K562 (cell line): ENCODE data around the gene RALY. TPM values are rescaled to one million over a fixed set of nuclear protein-coding genes. Genes with fewer than 3 reads are reported as not detected.

Experiments used
- ATAC-seq: fragments of 200-7000 bp; cut with Tn5 transposase; 3 replicates; pipeline ENCODE4 v1.9.1; 2020; ENCODE audit warnings: moderate library complexity
- BruUV-seq: library from RNA; stranded (reverse); fragments of 400-500 nt; replicated peaks from 2 replicates; lab custom pipeline; 2021; lab: Mats Ljungman, UMichigan
- CTCF ChIA-PET: fragments of 300-600 bp; formaldehyde crosslinking; extraction: SDS; loops from one replicate; lab custom pipeline; 2021; ENCODE audit warnings: low intra/inter-chr PET ratio; lab: Yijun Ruan, JAX
- POLR2A ChIA-PET: fragments of 300-600, 350-650 bp; sonication (Branson Sonifier 250); formaldehyde crosslinking; extraction: SDS; loops from one replicate; lab custom pipeline; 2021; ENCODE audit warnings: antibody characterized with exemption, inconsistent platforms; lab: Yijun Ruan, JAX
- DNase-seq, 4 experiments: peaks; one replicate each; pipeline versions ENCODE4 v3.0.0 to v3.0.0-alpha.2; 2011 to 2018; ENCODE audit warnings: low spot score in 3 of 4, mixed read lengths in 3 of 4; ENCODE audit errors: extremely low read depth in 1 of 4
- FAIRE-seq: peaks from 2 replicates; lab custom pipeline; 2011; peaks lifted over from hg19 to GRCh38; lab: Jason Lieb, UNC
- H2AFZ ChIP-seq: 2 replicates; pipeline ENCODE4 v1.6.0; 2011; ENCODE audit warnings: low read depth, low read length, control low read depth, inconsistent platforms
- H3K27ac ChIP-seq: fragments of 200-600 bp; 3 replicates; pipeline ENCODE4 v1.8.0; 2011; ENCODE audit warnings: low read depth, mild to moderate bottlenecking, control low read depth, inconsistent platforms, low read length, moderate library complexity, mixed read lengths; ENCODE audit errors: extremely low read depth
- H3K27me3 ChIP-seq, 2 experiments: fragments of 300-600 bp in 1 of 2; 2 replicates in 1 of 2; 3 replicates in 1 of 2; pipeline versions ENCODE4 v1.6.0 to v1.8.0; 2011; ENCODE audit warnings: inconsistent platforms in 2 of 2, low read length in 2 of 2, mild to moderate bottlenecking in 1 of 2, mixed read lengths in 1 of 2, moderate library complexity in 1 of 2; ENCODE audit not compliant: control insufficient read depth in 2 of 2, insufficient read depth in 2 of 2
- H3K36me3 ChIP-seq: fragments of 300-600 bp; 3 replicates; pipeline ENCODE4 v1.8.0; 2011; ENCODE audit warnings: mild to moderate bottlenecking, low read length, inconsistent platforms; ENCODE audit not compliant: control insufficient read depth, insufficient read depth
- H3K4me1 ChIP-seq, 2 experiments: fragments of 200-600 bp in 1 of 2; replicated peaks in 1 of 2; 2 replicates in 1 of 2; 3 replicates in 1 of 2; pipeline versions ENCODE4 v1.5.1 to v1.8.0; 2011; ENCODE audit warnings: inconsistent platforms in 2 of 2, low read length in 2 of 2, mild to moderate bottlenecking in 1 of 2, mixed read lengths in 1 of 2, moderate library complexity in 1 of 2; ENCODE audit not compliant: control insufficient read depth in 2 of 2, insufficient read depth in 2 of 2
- H3K4me2 ChIP-seq: 2 replicates; pipeline ENCODE4 v1.6.1; 2011; ENCODE audit warnings: low read length, control low read depth, inconsistent platforms, mixed read lengths; ENCODE audit not compliant: insufficient read depth
- H3K4me3 ChIP-seq: fragments of 200-600 bp; sonication (generic), shearing (Covaris generic); 2 replicates; pipeline ENCODE4 v1.5.1; 2016; ENCODE audit warnings: control low read depth, inconsistent platforms
- H3K79me2 ChIP-seq: fragments of 200-600 bp; 3 replicates; pipeline ENCODE4 v1.8.0; 2011; ENCODE audit warnings: low read length, inconsistent platforms; ENCODE audit not compliant: control insufficient read depth, insufficient read depth
- H3K9ac ChIP-seq, 2 experiments: 2 replicates each; pipeline versions ENCODE4 v1.6.0 to v1.6.1; 2011; ENCODE audit warnings: low read depth in 2 of 2, low read length in 2 of 2, control low read depth in 1 of 2, inconsistent platforms in 1 of 2, mild to moderate bottlenecking in 1 of 2, mixed read lengths in 1 of 2; ENCODE audit not compliant: insufficient read depth in 1 of 2
- H3K9me1 ChIP-seq: one replicate; pipeline ENCODE4 v1.6.0; 2011; ENCODE audit warnings: inconsistent platforms, mild to moderate bottlenecking, low read length, moderate library complexity; ENCODE audit not compliant: control insufficient read depth, insufficient read depth
- H3K9me3 ChIP-seq: replicated peaks from 2 replicates; pipeline ENCODE4 v1.5.1; 2011; ENCODE audit warnings: low read depth, low read length, inconsistent platforms; ENCODE audit not compliant: control insufficient read depth, insufficient read depth
- H4K20me1 ChIP-seq: replicated peaks from 2 replicates; pipeline ENCODE4 v1.6.1; 2011; ENCODE audit warnings: low read length, inconsistent platforms, mixed read lengths; ENCODE audit not compliant: control insufficient read depth, insufficient read depth
- BACH1 ChIP-seq: fragments of 200-800 bp; sonication (Bioruptor generic); IDR thresholded peaks from 2 replicates; pipeline ENCODE4 v1.6.1; 2016; ENCODE audit warnings: missing genetic modification characterization, missing compliant biosample characterization
- CLOCK ChIP-seq: fragments of 250-450 bp; sonication (Bioruptor Pico); IDR thresholded peaks from 2 replicates; pipeline ENCODE4 v1.4.0; 2020; ENCODE audit warnings: mild to moderate bottlenecking, moderate library complexity, borderline replicate concordance
- HIVEP1 ChIP-seq: fragments of 250-450 bp; sonication (Bioruptor Pico); IDR thresholded peaks from 2 replicates; pipeline ENCODE4 v1.4.0; 2020; ENCODE audit warnings: mild to moderate bottlenecking
- KLF6 ChIP-seq: fragments of 250-450 bp; sonication (Bioruptor Pico); IDR thresholded peaks from 2 replicates; pipeline ENCODE4 v1.4.0; 2020; ENCODE audit warnings: mild to moderate bottlenecking, moderate library complexity, borderline replicate concordance
- NELFE ChIP-seq: IDR thresholded peaks from 2 replicates; pipeline ENCODE4 v1.6.1; 2011; ENCODE audit warnings: mild to moderate bottlenecking; ENCODE audit not compliant: insufficient read depth, insufficient read length
- PHF8 ChIP-seq: fragments of 200-600 bp; sonication (generic); IDR thresholded peaks from 2 replicates; pipeline ENCODE4 v1.6.1; 2012; ENCODE audit warnings: mixed run types, mild to moderate bottlenecking, inconsistent platforms, low read length, moderate library complexity, borderline replicate concordance
- RAD51 ChIP-seq: fragments of 450-650 bp; IDR thresholded peaks from 2 replicates; pipeline ENCODE4 v1.7.1; 2016; ENCODE audit warnings: low read depth, mild to moderate bottlenecking, borderline replicate concordance
- RHOXF2B ChIP-seq: fragments of 250-450 bp; sonication (Bioruptor Pico); conservative IDR thresholded peaks from 2 replicates; pipeline ENCODE4 v1.5.1; 2021
- RNF2 ChIP-seq: sonication (generic); IDR thresholded peaks from 2 replicates; pipeline ENCODE4 v1.6.1; 2016
- TEAD4 ChIP-seq, 2 experiments: sonication (generic) in 1 of 2; formaldehyde crosslinking in 1 of 2; IDR thresholded peaks; 2 replicates each; pipeline versions ENCODE4 v1.6.1 to v1.8.0; 2012 to 2022; ENCODE audit warnings: borderline replicate concordance in 1 of 2, inconsistent platforms in 1 of 2, low read length in 1 of 2, mild to moderate bottlenecking in 1 of 2, missing genetic modification reagents in 1 of 2
- ZNF586 ChIP-seq: fragments of 450-650 bp; formaldehyde crosslinking; conservative IDR thresholded peaks from 2 replicates; pipeline ENCODE4 v1.4.0; 2020; ENCODE audit warnings: mild to moderate bottlenecking, moderate library complexity
- ZNF695 ChIP-seq: fragments of 450-650 bp; formaldehyde crosslinking; IDR thresholded peaks from 2 replicates; pipeline ENCODE4 v1.4.0; 2020; ENCODE audit warnings: mild to moderate bottlenecking, moderate library complexity
- WGBS: fragments of 100-300 bp; shearing (Covaris generic); methylation state at CpG from one replicate; pipeline ENCODE4 v1.1.6; 2016; ENCODE audit warnings: low coverage, mixed read lengths; ENCODE audit not compliant: insufficient coverage; ENCODE audit errors: missing lambda C conversion rate; 5-methylcytosine and 5-hydroxymethylcytosine counted together
- in situ Hi-C: fragments of 300-500 bp; cut with MboI; formaldehyde crosslinking; loops from 4 replicates; pipeline ENCODE4 v1.15.0; 2018; ENCODE audit warnings: inconsistent platforms, mixed read lengths
- intact Hi-C: fragments of 100-400 bp; cut with micrococcal nuclease; formaldehyde crosslinking; loops from 2 replicates; pipeline ENCODE4 v1.14.2; 2022
- polyA plus RNA-seq, 8 experiments: library from polyadenylated mRNA; depleted of rRNA in 4 of 8; stranded (reverse) in 5 of 8; unstranded in 3 of 8; fragments of >200 nt; fragmentation: Nextera tagmentation in 2 of 8; fragmentation: Illumina TruSeq in 1 of 8; extraction: Ambion mirVana in 2 of 8; extraction: Trizol in 1 of 8; gene quantifications; 2 replicates each; pipeline versions ENCODE4 v1.2.1 to v1.2.3, GENCODE V29; 2011 to 2014; ENCODE audit warnings: inconsistent platforms in 1 of 8, missing spikeins in 1 of 8
- total RNA-seq, 7 experiments: library from RNA; depleted of rRNA in 6 of 7; stranded (reverse); fragments of >200 nt in 6 of 7; fragmentation: Illumina TruSeq in 2 of 7; extraction: Trizol in 2 of 7; gene quantifications; 2 replicates each; pipeline versions ENCODE4 v1.2.1 to v1.2.3, GENCODE V29; 2011 to 2021; ENCODE audit warnings: low replicate concordance in 1 of 7

The RALY gene
- total and polyA plus RNA-seq, 9 of the 15 experiments (the other 6 are each of a cell fraction or from before 2014, with no cell fraction given) = 0.80 to 207 (median 128) TPM

DNA sequence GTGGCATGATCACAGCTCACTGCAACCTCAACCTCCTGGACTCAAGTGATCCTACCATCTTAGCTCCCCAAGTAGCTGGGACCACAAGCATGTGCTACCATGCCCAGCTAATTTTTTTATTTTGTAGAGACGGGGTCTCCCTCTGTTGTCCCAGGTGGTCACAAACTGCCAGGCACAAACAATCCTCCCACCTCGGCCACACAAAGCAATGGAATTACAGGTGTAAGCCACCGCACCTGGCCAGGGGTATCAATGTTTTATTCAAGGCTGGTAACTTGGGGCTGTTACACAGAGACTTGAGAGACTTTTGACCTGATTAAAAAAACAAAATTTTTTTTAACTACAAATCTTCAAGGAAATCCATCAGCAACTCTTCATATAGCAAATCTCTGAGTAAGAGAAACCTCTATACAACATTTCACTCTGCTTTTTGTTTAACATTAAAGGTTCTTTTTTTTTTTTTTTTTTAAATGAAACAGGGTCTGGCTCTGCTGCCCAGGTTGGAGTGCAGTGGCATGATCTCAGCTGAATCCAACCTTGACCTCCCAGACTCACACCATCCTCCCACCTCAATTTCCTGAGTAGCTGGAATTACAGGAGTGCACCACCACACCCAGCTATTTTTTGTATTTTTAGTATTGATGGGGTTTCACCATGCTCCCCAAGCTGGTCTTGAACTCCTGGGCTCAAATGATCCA, 112.4 kb downstream of the RALY start:
- H3K9me1 ChIP-seq = peaks cover 5% of the 10 kb centered on the region

More for the DNA sequence above, 112.4 kb downstream of the RALY start:
- 94% methylated on average over 3 of the region's 3 CpGs for WGBS
- ATAC-seq = no peak
- H3K9ac ChIP-seq = no peak overlapping the region
- no peak overlapping the region for H3K4me3 ChIP-seq
- no peak for DNase-seq
- H3K27me3 ChIP-seq = no peaks in the 10 kb centered on the region
- peaks cover 49% of the 10 kb centered on the region for H4K20me1 ChIP-seq
- no peak for FAIRE-seq
- peaks cover 96% of the 10 kb centered on the region for H3K79me2 ChIP-seq
- no peak overlapping the region for H2AFZ ChIP-seq
- in situ Hi-C loops = no loop called here
- H3K36me3 ChIP-seq = peaks cover 97% of the 10 kb centered on the region
- no peak overlapping the region for H3K27ac ChIP-seq
- H3K4me2 ChIP-seq = no peak overlapping the region
- CTCF ChIA-PET = no interaction called here
- no peak for TF ChIP-seq NELFE
- no peak for TF ChIP-seq ZNF586
- TF ChIP-seq RHOXF2B (CRISPR knock-in tag) = no peak
- TF ChIP-seq TEAD4 (IDR thresholded peaks at IDR 0.05; ENCODE audit: low read length) = no peak
- no peak for TF ChIP-seq TEAD4 (CRISPR knock-in tag; IDR thresholded peaks at IDR 0.05; ENCODE audit: borderline replicate concordance)
- no peak for TF ChIP-seq RAD51
- no peak for TF ChIP-seq BACH1 (tag)
- no peak for TF ChIP-seq CLOCK (CRISPR knock-in tag)
- no peak for TF ChIP-seq KLF6 (CRISPR knock-in tag)
- TF ChIP-seq ZNF695 (CRISPR knock-in tag) = no peak
- no peak for TF ChIP-seq PHF8
- no peak for TF ChIP-seq RNF2
- no peak for TF ChIP-seq HIVEP1 (CRISPR knock-in tag)
- TF ChIP-seq, all 486 proteins: peak for 0
- H3K4me1 ChIP-seq = peaks cover 5 to 18% of the 10 kb centered on the region in 2 experiments; a peak in 4 of 5 replicates
- POLR2A ChIA-PET = interaction anchor here (0.7 to 1.6 kb wide), 3 partner anchors 11 to 196 kb away, joined by 4 to 5 read pairs (median 4); no protein-coding TSS in a partner anchor
- no TSS peak for BruUV-seq
- H3K9me3 ChIP-seq = no peaks in the 10 kb centered on the region
- intact Hi-C loops = no loop called here
